Motor neuron (in vitro differentiated cells): Measurements from ENCODE around the gene GAD2. TPM values are rescaled to one million over a fixed set of nuclear protein-coding genes. Genes with fewer than 3 reads are reported as not detected.
A peak's percentile ranks its signal among the peaks of the same experiment; 100 is the strongest.

Experiments used
- ATAC-seq, 8 experiments: fragments of 200-7000 bp; cut with Tn5 transposase; replicated peaks in 6 of 8; 2 replicates each; pipeline ENCODE4 v1.8.0; 2021; ENCODE audit warnings: mild to moderate bottlenecking in 8 of 8, moderate library complexity in 8 of 8
- H3K27ac ChIP-seq, 2 donors: fragments of 250-450 bp; sonication (Bioruptor Pico); 2 replicates each; pipeline ENCODE4 v1.9.0; 2021; ENCODE audit warnings: antibody characterized with exemption in 2 of 2, mild to moderate bottlenecking in 2 of 2, moderate library complexity in 1 of 2
- H3K4me1 ChIP-seq, 2 donors: fragments of 250-450 bp; sonication (Bioruptor Pico); replicated peaks in 1 of 2; 2 replicates each; pipeline ENCODE4 v1.6.1; 2021; ENCODE audit warnings: antibody characterized with exemption in 2 of 2, mild to moderate bottlenecking in 2 of 2, moderate library complexity in 1 of 2
- H3K4me3 ChIP-seq, 5 donors: fragments of 250-450 bp; sonication (Bioruptor Pico); 2 replicates each; pipeline ENCODE4 v1.9.0; 2021; ENCODE audit warnings: antibody characterized with exemption in 5 of 5, mild to moderate bottlenecking in 5 of 5, moderate library complexity in 4 of 5
- WGBS, 10 experiments: fragments of 450-650 bp; shearing (Covaris generic); methylation state at CpG; one replicate each; pipeline ENCODE4 v1.0.0; 2022; 5-methylcytosine and 5-hydroxymethylcytosine counted together
- in situ Hi-C, 9 experiments: fragments of 400-800 bp; cut with MboI; loops; one replicate each; pipeline ENCODE4 v1.15.0; 2021; ENCODE audit warnings: low sequenced_read_pairs in 9 of 9, low pct_unique_long_range_greater_than_20kb in 2 of 9; ENCODE audit not compliant: unreplicated experiment in 9 of 9
- total RNA-seq, 8 experiments: library from RNA; unstranded; fragments of 300-600 nt; gene quantifications; 2 replicates each; pipeline versions ENCODE4 v1.2.3 to v1.2.4, GENCODE V29; 2022

The GAD2 gene
- total RNA-seq, 8 experiments from 2014 or later, result 0.05 to 2.8 (median 0.32) TPM; not detected in 1

DNA sequence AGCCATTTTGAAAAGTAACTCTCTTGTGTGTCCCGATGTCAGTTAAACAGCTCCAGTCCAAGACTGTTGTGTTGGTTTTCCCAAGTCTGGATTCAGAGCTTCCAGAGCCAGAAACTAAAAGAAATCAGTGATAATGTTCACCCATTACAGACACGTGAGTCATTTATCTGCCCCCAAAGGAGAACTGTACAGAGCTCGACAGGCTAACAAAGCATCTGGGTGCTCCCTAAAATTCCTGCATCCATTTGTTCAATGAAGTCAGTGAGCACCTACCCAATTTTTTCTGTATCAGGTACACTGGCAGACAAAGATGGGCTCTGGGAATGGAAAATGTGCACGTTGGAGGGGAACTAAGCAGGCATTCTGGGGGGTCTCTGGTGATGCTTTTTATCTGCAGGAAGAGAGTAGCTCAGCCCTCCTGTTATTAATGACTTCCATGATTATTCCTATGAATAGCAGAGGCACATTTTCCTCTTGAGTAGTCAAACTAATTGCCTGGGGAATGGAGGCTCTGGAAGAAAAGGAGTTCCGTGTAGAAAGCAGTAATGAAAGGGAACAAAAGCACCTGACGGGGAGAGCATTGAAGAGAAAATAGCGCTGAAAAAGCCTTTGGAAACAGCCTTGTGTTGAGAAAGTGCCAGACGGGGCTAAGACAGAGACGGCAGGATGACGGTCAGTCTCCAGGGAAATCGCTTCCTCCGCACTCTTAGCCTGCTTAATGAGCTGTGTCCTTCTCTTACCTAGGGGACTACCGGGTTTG, 75.3 kb downstream of the GAD2 start:
- no peak overlapping the region for H3K4me3 ChIP-seq
- in situ Hi-C loops, result loop anchor here in 1 of 9 experiments (25.0 kb wide), 1 partner anchor 405 kb away; no protein-coding TSS in a partner anchor
- no peak overlapping the region for H3K27ac ChIP-seq
- 0 to 36% (median 19%) methylated on average over 1 to 10 of the region's 13 CpGs; no CpG with 5 or more reads in 1 of the 10 experiments for WGBS, 10 experiments
- peaks cover 10 to 11% of the 10 kb centered on the region in 2 donors for H3K4me1 ChIP-seq
- ATAC-seq, result peak in 5 of 8 experiments; percentile 79 to 94 (median 82)

DNA sequence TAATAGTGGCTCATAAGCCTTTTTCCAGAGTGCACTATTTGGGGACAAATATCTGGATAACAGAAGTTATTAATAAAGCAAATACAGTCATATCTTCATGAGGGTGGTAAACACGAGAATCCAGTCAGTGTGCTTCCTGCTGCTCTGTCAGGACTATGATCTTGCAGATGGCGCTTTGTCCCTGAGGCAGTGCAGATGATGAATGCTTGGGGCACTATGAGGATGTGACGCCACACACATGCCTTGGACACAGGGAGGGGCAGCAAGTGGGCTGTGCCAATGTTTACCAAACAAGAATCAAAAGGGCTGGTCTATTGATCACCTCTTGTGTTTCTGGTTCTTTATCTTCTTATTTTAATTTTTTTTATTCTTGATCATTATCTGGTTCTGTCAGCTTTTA, 79.8 kb downstream of the GAD2 start:
- 0 to 100% (median 86%) methylated on average over 2 to 3 of the region's 3 CpGs for WGBS, 10 experiments

DNA sequence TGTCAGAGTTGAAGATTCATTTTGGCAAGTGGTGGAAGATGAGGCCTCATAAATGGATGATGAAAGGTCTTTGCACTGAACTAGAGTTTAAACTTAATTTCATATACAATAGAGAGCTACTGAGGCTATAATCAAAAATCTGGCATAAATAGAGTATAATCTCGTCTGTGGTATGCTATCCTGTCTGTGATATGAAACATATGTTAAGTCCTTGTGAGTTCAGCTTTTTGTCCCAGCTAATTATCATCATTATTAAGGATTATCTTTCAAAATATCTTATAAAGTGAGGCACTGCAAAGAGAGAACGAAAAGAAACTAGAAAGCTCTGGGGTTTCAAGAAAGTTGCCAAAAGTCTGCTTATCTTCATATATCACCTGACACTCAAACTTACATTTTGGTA, 83.4 kb downstream of the GAD2 start:
- Histone ChIP-seq H3K4me3 (no peak overlapping the region), H3K27ac (no peak overlapping the region), H3K4me1 (peaks cover 7 to 14% of the 10 kb centered on the region in 2 donors)
- no peak for ATAC-seq
- WGBS, 10 experiments, result 5 to 86% (median 67%) methylated on average over 1 to 2 of the region's 2 CpGs; no CpG with 5 or more reads in 3 of the 10 experiments
- in situ Hi-C loops, result no loop called here

More for the DNA sequence above, 79.8 kb downstream of the GAD2 start:
- ATAC-seq, result peak in 2 of 8 experiments; percentile 63 to 80
- Histone ChIP-seq H3K4me1 (peaks cover 10 to 12% of the 10 kb centered on the region in 2 donors), H3K27ac (no peak overlapping the region), H3K4me3 (no peak overlapping the region)
- in situ Hi-C loops, result loop anchor here in 1 of 9 experiments (25.0 kb wide), 1 partner anchor 409 kb away; no protein-coding TSS in a partner anchor

DNA sequence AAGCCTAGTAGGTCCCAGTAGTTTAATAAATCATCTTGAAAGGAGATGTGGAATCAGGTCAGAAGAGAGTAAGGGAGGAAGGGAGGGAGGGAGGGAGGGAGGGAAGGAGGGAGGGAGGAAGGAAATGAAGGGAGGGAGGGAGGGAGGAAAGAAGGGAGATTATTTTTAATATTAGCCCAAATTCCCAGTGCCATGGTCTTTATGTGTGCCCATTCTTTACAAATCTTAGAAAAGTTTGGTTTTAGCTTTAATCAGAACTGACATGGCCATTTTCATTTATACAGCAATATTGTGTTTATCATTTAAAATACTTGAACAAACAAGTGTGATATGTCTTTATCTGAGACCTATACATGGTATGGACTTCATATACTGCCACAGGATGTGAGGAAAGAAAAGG, 86.8 kb downstream of the GAD2 start:
- H3K4me1 ChIP-seq, result peaks cover 7 to 11% of the 10 kb centered on the region in 2 donors
- in situ Hi-C loops, result no loop called here
- ATAC-seq, result no peak
- H3K4me3 ChIP-seq, result no peak overlapping the region
- no peak overlapping the region for H3K27ac ChIP-seq

DNA sequence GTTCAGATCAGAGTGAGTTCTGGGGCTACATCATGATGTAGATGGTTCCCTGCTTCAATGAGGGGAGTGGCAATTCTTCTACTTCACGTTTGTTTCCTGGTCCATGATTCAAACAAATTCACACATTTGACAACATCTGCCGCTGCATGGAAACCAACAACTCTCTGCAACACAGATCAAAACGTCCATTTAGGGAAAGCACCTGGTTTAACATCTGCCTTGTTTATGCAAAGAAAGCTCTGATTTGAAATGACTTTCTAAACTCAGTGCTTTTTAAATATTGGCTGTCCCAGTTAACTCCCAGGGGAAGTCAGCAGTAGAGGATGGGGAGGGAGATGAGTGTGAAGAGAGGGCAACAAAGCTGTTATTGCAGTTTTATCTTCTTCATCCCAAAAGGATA, 93.8 kb downstream of the GAD2 start:
- WGBS, 10 experiments, result 0 to 76% (median 30%) methylated on average over 1 to 3 of the region's 3 CpGs
- in situ Hi-C loops, result no loop called here
- peak in 1 of 8 experiments; percentile 22 for ATAC-seq
- Histone ChIP-seq H3K4me3 (no peak overlapping the region), H3K4me1 (peaks cover 5 to 17% of the 10 kb centered on the region in 2 donors), H3K27ac (no peak overlapping the region)

DNA sequence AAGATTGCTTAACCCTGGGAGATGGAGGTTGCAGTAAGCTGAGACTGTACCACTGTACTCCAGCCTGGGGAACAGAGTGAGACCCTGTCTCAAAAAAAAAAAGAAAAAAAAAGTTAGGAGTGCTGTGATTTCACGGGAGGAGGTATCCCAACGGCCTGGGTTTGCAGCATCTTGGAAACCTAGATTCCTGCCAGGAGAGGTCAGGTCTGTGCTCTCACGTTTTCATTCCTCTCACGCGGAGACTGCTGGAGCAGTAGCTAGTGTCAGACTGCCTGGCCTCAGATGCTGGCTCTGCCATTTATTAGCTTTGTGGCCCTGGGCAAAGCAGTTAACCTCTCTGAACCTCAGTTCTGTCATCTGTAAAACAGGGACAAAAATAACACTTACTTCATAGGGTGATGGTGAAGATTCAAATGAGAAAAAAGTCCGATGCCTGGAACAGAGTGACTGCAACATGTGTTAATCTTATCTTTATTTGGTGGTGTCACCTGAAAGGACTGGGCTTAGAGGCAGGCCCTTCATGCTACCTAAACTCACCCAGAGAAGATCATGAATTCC, 94.9 kb downstream of the GAD2 start:
- 0 to 69% (median 50%) methylated on average over 1 to 6 of the region's 6 CpGs; no CpG with 5 or more reads in 2 of the 10 experiments for WGBS, 10 experiments
- Histone ChIP-seq H3K4me1 (peaks cover 5 to 17% of the 10 kb centered on the region in 2 donors), H3K27ac (no peak overlapping the region), H3K4me3 (no peak overlapping the region)
- peak in 1 of 8 experiments; percentile 21 for ATAC-seq
- in situ Hi-C loops, result no loop called here

DNA sequence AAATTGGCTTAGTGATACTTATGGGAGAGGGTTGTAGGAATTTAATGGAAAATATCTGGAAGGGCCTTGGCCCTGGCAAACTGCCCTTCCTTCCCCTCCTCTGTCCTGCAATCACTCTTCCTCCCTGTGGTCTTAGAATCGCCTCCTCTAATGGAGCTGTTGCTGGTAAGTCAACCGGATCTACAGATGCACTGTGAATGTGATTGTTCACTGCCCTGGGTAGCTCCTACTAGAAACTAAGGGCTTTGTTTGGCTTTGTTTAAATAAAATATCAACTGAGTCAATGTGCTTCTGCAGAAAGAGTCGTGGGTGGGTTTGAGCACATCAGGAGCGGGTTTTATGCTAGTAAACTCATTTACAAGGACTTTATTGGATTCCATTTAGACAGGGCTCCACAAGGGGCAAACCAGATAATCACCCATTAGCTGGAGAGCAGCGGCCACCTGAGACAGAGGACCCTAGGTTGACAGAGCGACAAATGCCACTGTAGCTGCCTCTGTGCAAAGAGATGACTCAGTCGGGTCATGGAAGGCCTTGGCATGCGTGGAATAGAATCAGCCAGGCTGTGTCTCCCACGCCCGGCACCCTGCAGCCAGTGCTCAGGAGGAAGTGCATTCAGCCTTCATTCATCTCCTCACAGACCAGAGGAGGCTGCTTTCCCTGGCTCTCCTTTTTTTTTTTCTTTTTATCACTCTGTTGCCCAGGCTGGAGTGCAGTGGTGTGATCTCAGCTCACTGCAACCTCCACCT, 97.9 kb downstream of the GAD2 start:
- ATAC-seq, result peak in 5 of 8 experiments; percentile 57 to 91 (median 89)
- peaks cover 5 to 17% of the 10 kb centered on the region in 2 donors for H3K4me1 ChIP-seq
- H3K27ac ChIP-seq, result no peak overlapping the region
- in situ Hi-C loops, result no loop called here
- no peak overlapping the region for H3K4me3 ChIP-seq
- 0 to 86% (median 60%) methylated on average over 2 to 7 of the region's 10 CpGs; no CpG with 5 or more reads in 3 of the 10 experiments for WGBS, 10 experiments

DNA sequence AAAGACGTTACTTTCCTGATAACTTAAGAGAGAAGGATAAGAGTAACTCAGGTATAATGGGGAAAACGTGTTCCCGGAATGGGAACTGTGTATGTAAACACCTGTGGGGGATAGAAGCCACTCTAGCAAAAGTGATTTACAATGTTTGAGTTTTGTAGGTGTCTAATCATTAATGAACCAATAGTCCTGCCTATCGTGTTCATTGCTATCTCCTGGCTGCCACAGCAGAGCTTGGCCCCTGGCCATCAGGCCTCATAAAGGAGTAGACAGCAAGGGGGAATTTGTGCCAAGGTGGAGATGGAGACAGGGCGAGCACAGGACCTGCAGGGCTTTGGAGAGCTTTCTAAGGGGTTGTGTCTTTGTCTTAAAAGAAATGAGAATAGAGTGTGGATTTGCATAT, 102.1 kb downstream of the GAD2 start:
- peaks cover 5 to 9% of the 10 kb centered on the region in 2 donors for H3K4me1 ChIP-seq
- no peak for ATAC-seq
- no peak overlapping the region for H3K27ac ChIP-seq
- 0 to 100% (median 51%) methylated on average over 1 to 5 of the region's 5 CpGs; no CpG with 5 or more reads in 2 of the 10 experiments for WGBS, 10 experiments
- in situ Hi-C loops, result no loop called here
- no peak overlapping the region for H3K4me3 ChIP-seq

DNA sequence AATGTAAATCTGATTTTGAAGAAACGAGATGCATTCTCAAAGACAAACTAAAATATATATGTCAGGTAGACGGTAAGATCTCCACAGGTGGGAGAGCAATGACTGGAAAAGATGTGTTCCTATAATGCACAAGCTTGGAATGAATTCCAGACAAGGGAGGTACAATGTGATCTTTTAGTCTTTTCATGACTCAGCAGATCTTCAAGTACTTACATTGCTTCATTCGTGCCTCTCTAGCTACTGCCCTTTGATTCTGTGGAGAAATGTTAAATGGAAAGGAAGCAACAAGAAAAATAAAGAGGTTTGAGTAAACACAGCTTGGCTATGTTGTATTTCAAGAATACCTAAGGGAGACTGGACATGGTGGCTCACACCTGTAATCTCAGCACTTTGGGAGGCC, 106.6 kb downstream of the GAD2 start:
- Histone ChIP-seq H3K4me1 (no peaks in the 10 kb centered on the region), H3K4me3 (no peak overlapping the region), H3K27ac (no peak overlapping the region)
- WGBS, 10 experiments, result 0 to 100% (median 73%) methylated on average over 1 to 3 of the region's 3 CpGs; no CpG with 5 or more reads in 1 of the 10 experiments
- in situ Hi-C loops, result no loop called here
- ATAC-seq, result peak in 2 of 8 experiments; percentile 51 to 69

DNA sequence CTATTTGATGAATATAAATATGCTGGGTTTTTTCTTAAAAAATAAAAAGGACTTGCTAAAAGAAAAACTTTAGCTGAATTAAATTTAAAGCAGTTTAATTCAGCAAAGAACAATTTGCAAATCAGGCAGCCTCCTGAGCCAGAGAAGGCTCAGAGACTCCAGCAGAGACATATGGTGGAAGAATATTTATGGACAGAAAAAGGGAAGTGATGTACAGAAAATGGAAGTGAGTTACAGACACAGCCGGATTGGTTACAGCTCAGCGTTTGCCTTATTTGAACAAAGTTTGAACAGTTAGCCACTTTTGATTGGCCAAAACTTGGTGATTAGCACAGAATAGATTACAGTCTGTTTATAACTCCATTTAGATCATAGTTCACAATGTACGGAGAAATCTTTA, 110.3 kb downstream of the GAD2 start:
- 53 to 100% (median 85%) methylated on average over 1 to 3 of the region's 3 CpGs for WGBS, 10 experiments
- ATAC-seq, result no peak
- H3K4me3 ChIP-seq, result no peak overlapping the region
- H3K4me1 ChIP-seq, result no peaks in the 10 kb centered on the region
- no peak overlapping the region for H3K27ac ChIP-seq
- in situ Hi-C loops, result loop anchor here in 1 of 9 experiments (25.0 kb wide), 1 partner anchor 235 kb away; no protein-coding TSS in a partner anchor

DNA sequence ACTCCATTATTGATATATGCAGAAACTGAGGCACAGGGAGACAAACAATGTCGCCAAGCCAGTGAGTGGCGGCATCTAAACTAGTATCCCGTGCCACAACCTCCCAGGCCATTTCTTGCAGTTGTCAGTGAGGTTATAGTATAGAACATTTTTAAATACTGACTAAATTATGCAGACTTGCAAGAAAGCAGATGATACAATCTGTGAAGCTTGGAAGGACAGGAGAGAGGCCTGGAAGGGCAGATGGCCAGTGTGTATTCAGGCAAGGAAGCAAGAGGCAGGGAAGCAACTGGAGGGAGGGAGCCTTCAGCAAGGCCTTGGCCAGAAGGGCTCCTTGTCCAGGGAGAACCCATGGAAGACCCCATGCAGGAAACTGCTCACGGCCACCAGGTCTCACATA, 111.2 kb downstream of the GAD2 start:
- Histone ChIP-seq H3K4me3 (no peak overlapping the region), H3K4me1 (no peaks in the 10 kb centered on the region), H3K27ac (no peak overlapping the region)
- 18 to 100% (median 83%) methylated on average over 2 to 3 of the region's 4 CpGs for WGBS, 10 experiments
- peak in 3 of 8 experiments; percentile 59 to 80 (median 80) for ATAC-seq
- in situ Hi-C loops, result loop anchor here in 1 of 9 experiments (25.0 kb wide), 1 partner anchor 234 kb away; no protein-coding TSS in a partner anchor

DNA sequence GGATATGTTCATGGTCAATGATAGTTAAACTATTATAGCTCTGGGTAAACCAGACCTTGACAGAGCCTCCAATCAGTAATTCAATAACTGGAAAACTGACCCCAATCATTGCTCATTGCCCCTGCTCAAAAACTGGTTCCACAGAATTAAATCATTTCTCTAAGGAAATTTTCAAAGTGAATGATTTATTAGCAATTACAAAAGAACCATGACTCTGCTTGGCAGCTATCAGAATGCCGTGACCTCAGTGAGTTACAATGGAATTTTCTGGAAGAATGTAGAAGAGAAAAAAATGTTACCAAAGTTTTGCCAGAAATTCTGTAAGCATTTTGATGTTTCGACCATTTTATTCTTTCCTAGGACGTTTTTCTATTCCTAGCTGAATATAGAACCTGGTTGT, 114.8 kb downstream of the GAD2 start:
- no peaks in the 10 kb centered on the region for H3K4me1 ChIP-seq
- 0 to 83% (median 64%) methylated on average over 2 to 3 of the region's 3 CpGs; no CpG with 5 or more reads in 1 of the 10 experiments for WGBS, 10 experiments
- no peak overlapping the region for H3K27ac ChIP-seq
- ATAC-seq, result no peak
- in situ Hi-C loops, result loop anchor here in 3 of 9 experiments (10.0 to 25.0 kb wide), 3 partner anchors 183 to 231 kb away; no protein-coding TSS in a partner anchor
- no peak overlapping the region for H3K4me3 ChIP-seq
